NB4 (cell line): Measurements from ENCODE around the gene C22orf15.

ENCODE experiments used
- DNase-seq: peaks from one replicate; pipeline ENCODE4 v3.0.0; 2010; ENCODE audit warnings: low read depth
- H3K4me3 ChIP-seq: one replicate; pipeline ENCODE4 v1.5.1; 2011; ENCODE audit warnings: mild to moderate bottlenecking, low read depth, low read length, moderate library complexity
- MYC ChIP-seq: IDR thresholded peaks from 2 replicates; pipeline ENCODE4 v1.6.1; 2011; ENCODE audit warnings: low read depth, low read length
- POLR2A ChIP-seq: IDR thresholded peaks from 2 replicates; pipeline ENCODE4 v1.6.1; 2011; ENCODE audit warnings: mild to moderate bottlenecking; ENCODE audit not compliant: insufficient read length; ENCODE audit errors: extremely low read depth
- TF ChIP-seq, protein P1 (sequence below): IDR thresholded peaks from one replicate; pipeline ENCODE4 v1.5.1; 2012; ENCODE audit warnings: low read depth, low read length
- TF ChIP-seq, protein P2 (sequence below): IDR thresholded peaks from 2 replicates; pipeline ENCODE4 v1.6.1; 2011; ENCODE audit warnings: low read depth, low read length

C22orf15 gene

DNA sequence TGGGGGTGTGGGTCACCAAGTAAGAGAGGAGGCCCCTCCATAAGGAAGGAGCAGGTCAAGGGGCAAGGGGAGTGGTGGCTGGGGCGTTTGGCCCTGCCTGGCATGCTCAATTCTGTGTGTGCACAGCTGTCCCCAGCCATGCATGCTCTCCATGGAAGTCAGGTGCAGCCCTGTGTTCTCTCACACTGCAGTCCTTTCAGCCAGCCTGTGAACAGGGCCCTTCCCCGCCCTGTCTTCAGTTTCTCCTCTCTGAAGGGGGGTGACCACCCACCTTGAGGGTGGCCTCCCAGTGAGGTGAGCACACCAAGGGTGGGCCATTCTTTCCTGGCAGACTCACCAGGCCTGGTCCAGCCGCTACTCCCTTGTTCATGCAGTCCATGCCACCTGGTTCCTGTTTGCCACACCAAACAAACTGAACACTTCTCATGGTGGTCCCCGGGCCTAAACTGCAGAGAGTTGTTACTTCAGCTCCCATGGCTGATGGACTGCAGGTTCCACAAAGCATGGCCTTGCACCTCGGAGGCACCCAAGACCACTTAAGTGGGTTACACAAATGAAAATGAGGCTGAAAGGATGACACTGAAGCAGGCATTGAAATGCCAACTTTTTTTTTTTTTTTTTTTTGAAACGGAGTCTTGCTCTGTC, 6.7 kb downstream of the C22orf15 start:
- H3K4me3 ChIP-seq, result no peak overlapping the region
- TF ChIP-seq, protein P1, sequence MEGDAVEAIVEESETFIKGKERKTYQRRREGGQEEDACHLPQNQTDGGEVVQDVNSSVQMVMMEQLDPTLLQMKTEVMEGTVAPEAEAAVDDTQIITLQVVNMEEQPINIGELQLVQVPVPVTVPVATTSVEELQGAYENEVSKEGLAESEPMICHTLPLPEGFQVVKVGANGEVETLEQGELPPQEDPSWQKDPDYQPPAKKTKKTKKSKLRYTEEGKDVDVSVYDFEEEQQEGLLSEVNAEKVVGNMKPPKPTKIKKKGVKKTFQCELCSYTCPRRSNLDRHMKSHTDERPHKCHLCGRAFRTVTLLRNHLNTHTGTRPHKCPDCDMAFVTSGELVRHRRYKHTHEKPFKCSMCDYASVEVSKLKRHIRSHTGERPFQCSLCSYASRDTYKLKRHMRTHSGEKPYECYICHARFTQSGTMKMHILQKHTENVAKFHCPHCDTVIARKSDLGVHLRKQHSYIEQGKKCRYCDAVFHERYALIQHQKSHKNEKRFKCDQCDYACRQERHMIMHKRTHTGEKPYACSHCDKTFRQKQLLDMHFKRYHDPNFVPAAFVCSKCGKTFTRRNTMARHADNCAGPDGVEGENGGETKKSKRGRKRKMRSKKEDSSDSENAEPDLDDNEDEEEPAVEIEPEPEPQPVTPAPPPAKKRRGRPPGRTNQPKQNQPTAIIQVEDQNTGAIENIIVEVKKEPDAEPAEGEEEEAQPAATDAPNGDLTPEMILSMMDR, result no peak
- no peak for TF ChIP-seq MYC
- TF ChIP-seq POLR2A, result no peak
- TF ChIP-seq, protein P2, sequence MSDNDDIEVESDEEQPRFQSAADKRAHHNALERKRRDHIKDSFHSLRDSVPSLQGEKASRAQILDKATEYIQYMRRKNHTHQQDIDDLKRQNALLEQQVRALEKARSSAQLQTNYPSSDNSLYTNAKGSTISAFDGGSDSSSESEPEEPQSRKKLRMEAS, result no peak
- no peak for DNase-seq

DNA sequence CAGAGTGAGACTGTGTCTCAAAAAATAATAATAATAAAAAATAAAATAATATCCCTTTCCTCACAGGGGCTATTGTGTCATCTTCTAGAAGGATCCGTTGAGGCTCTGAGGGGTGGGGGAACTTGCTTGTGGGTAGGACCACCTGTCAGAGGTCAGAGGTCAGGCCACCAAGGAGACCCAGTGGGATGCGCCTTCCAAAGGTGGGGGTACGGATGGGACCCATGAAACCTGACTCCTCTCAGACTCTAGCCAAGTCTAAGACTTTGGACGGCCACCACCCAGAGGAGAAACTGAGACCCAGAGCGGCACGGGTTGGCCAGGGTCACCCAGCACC, 9.5 kb downstream of the C22orf15 start:
- H3K4me3 ChIP-seq, result no peak overlapping the region
- TF ChIP-seq POLR2A, result no peak
- TF ChIP-seq, protein P2, result no peak
- TF ChIP-seq MYC, result no peak
- DNase-seq, result no peak

DNA sequence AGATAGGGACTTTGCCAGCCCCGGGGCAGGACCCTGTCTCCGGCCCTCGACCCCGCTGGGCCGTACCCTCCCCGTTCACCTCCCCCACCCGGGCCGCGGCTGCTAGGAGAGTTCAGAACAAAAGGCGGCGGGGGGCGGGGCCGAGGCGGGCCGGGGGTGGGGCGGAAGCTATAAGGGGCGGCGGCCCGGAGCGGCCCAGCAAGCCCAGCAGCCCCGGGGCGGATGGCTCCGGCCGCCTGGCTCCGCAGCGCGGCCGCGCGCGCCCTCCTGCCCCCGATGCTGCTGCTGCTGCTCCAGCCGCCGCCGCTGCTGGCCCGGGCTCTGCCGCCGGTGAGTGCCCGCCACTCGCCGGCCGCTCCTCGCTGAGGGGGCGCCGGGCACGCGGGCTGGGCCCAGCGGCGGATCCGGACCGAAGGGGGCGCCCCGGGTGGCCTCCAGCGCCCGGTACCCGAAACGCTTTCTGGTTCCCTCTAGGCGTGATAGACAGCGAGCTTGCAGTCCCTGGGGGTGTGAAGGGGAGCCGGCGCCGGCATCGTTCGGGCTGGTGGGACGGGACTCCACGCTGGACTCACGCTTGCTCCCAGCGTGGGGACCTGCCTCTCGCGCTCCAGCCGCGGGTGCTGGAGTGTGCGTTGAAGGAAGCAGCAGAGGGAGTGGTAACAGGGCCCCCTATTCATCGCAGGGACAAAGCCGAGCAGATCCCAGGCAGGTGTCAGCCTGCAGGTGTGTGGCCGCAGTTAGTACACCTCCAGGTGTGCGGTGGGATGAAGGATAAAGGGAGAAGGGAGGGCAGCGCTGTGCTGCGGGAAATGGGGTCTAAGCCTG, 10.1 kb downstream of the C22orf15 start, which contains the start of gene MMP11:
TSS of gene MMP11 (plus strand) at position 201 of the 825 bp plus-strand sequence. CDS start at position 223, 22 bp downstream.
- DNase-seq, result peak; percentile 46

DNA sequence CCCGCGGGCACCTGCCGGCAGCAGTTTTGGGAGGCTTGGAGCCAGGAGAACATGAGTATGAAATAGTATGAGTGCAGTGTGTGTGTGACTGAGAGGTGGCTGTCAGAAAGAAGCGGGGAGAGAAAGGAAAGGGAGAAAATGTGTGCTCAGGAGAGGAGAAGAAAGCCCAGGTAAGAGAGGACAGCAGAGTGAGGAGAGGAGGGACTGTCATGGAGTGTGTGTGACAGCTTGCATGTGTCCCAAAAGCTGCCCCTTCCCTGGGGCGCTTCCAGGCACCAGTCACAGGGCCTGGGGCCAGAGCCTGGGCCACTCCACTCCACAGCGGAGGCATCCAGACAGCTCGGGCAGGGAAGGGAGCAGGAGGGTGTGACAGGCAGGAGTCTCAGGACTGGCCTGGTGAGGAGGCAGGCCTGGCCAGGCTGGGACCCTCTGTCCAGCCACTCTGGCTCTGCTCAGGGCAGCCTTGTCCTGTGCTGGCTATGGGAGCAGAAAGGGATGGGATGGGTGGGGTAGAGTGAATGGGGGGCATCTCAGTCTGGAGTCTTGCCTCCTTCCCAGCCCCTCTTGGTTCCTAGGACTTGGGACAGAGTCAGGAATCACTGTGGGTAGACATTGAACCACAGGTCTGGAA, 10.8 kb downstream of the C22orf15 start:
- DNase-seq, result no peak
- no peak overlapping the region for H3K4me3 ChIP-seq
- TF ChIP-seq, protein P1, result no peak
- TF ChIP-seq, protein P2, result no peak
- no peak for TF ChIP-seq POLR2A

More for the DNA sequence above, 10.1 kb downstream of the C22orf15 start, which contains the start of gene MMP11:
- H3K4me3 ChIP-seq, result no peak within 1 kb of the TSS
- TF ChIP-seq, protein P2, result no peak
- TF ChIP-seq MYC, result no peak
- TF ChIP-seq, protein P1, result no peak
- no peak for TF ChIP-seq POLR2A

DNA sequence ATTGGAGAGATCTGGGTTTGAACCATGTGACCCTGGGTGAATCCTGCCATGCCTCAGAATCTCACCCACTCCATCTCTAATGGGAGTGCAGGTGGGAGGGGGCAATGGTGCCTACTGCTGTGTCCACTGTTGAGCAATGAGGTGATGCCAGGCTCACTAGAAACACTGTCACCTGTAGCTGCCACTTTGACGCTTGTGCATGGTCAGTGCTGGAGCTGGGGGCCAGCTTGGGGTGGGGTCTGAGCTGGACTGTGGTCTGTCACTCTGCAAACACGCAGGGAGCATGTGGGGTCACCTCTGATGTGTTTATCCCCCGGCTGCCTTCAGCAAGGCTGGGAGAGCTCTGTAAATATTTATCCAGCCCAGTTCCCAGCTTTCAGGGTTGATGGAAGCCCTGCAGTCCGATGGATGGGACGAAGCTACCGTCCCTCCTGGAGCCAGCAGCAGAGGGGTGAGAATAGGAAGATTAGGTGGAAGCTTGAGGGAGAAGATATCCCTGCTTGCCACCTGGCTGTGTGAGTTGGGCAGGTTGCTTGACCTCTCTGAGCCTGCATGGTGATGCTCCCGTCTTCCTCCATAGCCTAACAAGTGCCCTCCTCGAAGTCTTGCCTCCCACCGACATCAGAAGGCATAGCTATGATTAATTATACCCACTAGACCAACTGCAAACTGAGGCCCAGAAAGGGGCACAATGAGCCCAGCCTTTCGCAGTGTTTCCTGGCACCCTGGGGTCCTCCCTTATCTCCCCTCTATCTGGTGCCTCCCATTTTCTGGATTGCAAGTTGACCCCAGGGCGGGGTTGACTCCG, 11.5 kb downstream of the C22orf15 start:
- TF ChIP-seq, protein P2, result no peak
- TF ChIP-seq POLR2A, result no peak
- TF ChIP-seq, protein P1, result no peak
- no peak for TF ChIP-seq MYC

More for the DNA sequence above, 11.5 kb downstream of the C22orf15 start:
- H3K4me3 ChIP-seq, result no peak overlapping the region
- no peak for DNase-seq
